ENCODE results near the gene COQ8B. TPM values are rescaled to one million over a fixed set of nuclear protein-coding genes. Genes with fewer than 3 reads are reported as not detected.

The COQ8B gene
- total and polyA plus RNA-seq, 2 of the 4 experiments (the other 2 are of a cell fraction) = 14.9 to 23.2 TPM

- POLR2A ChIA-PET (ENCODE audit: unreplicated experiment) = no interaction called here
- in situ Hi-C loops (cut with MboI; ENCODE audit: low sequenced_read_pairs) (no loop called here), dilution Hi-C loops (cut with HindIII; ENCODE audit: low sequenced_read_pairs, unreplicated experiment) (no loop called here), intact Hi-C loops (cut with micrococcal nuclease) (no loop called here)
- H4K5ac ChIP-seq (ENCODE audit: low read depth, low read length) = no peak overlapping the region
- no peak overlapping the region for H2BK120ac ChIP-seq (ENCODE audit: low read depth, low read length)
- BruUV-seq (replicated peaks) = no TSS peak
- H3K4me1 ChIP-seq (ENCODE audit: control insufficient read depth, insufficient read depth, low read length) = peaks cover 10% of the 10 kb centered on the region
- H3K27me3 ChIP-seq (ENCODE audit: control insufficient read depth, insufficient read depth, low read length) = no peaks in the 10 kb centered on the region
- CTCF ChIA-PET = interaction anchor here (1.3 kb wide), 1 partner anchor 64 kb away, joined by 3 read pairs; no protein-coding TSS in a partner anchor
- peaks cover 10% of the 10 kb centered on the region for H3K36me3 ChIP-seq (ENCODE audit: control insufficient read depth, insufficient read depth, low read length)
- H4K91ac ChIP-seq (ENCODE audit: insufficient read depth, low read depth, low read length) = no peak overlapping the region
- H2BK20ac ChIP-seq (ENCODE audit: low read depth, low read length) = no peak overlapping the region
- H3K4me2 ChIP-seq (ENCODE audit: low read depth, low read length) = no peak overlapping the region
- TF ChIP-seq MAZ (IDR thresholded peaks at IDR 0.05; ENCODE audit: borderline replicate concordance, low read depth, low read length) = no peak
- H4K8ac ChIP-seq (ENCODE audit: low read depth in 2 of 2, low read length in 2 of 2) = no peak overlapping the region
- H3K9ac ChIP-seq (ENCODE audit: low read depth, low read length) = no peak overlapping the region
- H2BK15ac ChIP-seq (ENCODE audit: low read depth, low read length) = no peak overlapping the region
- no peak overlapping the region for H3K4me3 ChIP-seq (ENCODE audit: insufficient read depth, low read depth, low read length)
- no peak overlapping the region for H2AFZ ChIP-seq (replicated peaks; ENCODE audit: low read length, poor library complexity)
- H3K14ac ChIP-seq (replicated peaks; ENCODE audit: low read depth, low read length) = no peak overlapping the region
- H3K18ac ChIP-seq (ENCODE audit: low read depth, low read length) = no peak overlapping the region
- peaks cover 0 to 4% of the 10 kb centered on the region in 2 experiments; a peak in 1 of 4 replicates for H3K79me1 ChIP-seq (ENCODE audit: low read depth in 1 of 2, low read length in 2 of 2)
- ATAC-seq (ENCODE audit: low read depth) (no peak), DNase-seq (no peak)
- H3K4ac ChIP-seq (ENCODE audit: low read depth, low read length) = no peak overlapping the region
- no peaks in the 10 kb centered on the region for H3K9me3 ChIP-seq (ENCODE audit: control insufficient read depth, insufficient read depth, low read length)
- H2BK5ac ChIP-seq (ENCODE audit: low read depth, low read length, poor library complexity, severe bottlenecking) = no peak overlapping the region
- H3K56ac ChIP-seq (ENCODE audit: extremely low read depth, insufficient read depth, low read length) = no peak overlapping the region
- H2AK5ac ChIP-seq (ENCODE audit: low read depth, low read length) = no peak overlapping the region
- no peaks in the 10 kb centered on the region for H4K20me1 ChIP-seq (ENCODE audit: insufficient read depth, low read length)
- H3K27ac ChIP-seq (ENCODE audit: insufficient read depth, low read length) = no peak overlapping the region
- H2AK9ac ChIP-seq (replicated peaks; ENCODE audit: low read depth, low read length, poor library complexity) = peak overlapping the region; percentile 55
- no peak overlapping the region for H3K23ac ChIP-seq (ENCODE audit: low read depth, low read length)
- 92% methylated on average over 5 of the region's 12 CpGs; no CpG with 5 or more reads in 1 of the 2 experiments for WGBS, 2 experiments (ENCODE audit: extremely low coverage in 2 of 2, insufficient read length in 1 of 2)
- H3K9me1 ChIP-seq (ENCODE audit: insufficient read depth, low read length) = peaks cover 7% of the 10 kb centered on the region; the same call in 1 of the 2 replicates
Measured at GRCh38 chr19:40742886-40743285, 26.2 kb upstream of the COQ8B start.

Data from IMR-90 (cell line).